Measurements from ENCODE around the gene CLDND2.

CLDND2 gene

DNA sequence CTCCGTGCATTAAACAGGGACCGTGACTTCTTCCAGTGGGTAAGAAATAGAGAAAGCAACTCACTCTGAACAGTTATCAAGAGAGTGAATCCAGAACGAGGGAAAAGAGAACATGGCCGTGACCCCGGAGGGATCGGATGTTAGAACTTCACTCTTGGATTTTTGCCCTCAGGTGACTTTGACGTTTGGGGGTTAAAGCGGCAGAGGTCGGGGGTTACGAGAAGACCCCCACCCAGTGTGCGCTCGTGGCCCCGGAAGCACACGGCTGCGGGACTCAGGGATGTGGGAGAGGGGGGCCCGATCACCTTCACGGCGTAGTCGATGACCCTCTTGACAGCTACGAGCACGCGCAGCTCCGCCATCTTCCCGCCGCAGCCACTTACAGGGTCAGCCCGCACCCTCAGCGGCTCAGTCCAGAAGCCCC, 2.8 kb downstream of the CLDND2 start, which contains the start of gene ETFB:
Gene ETFB (minus strand): TSS at position 424 of the 424 bp plus-strand sequence. CDS start 62 bp downstream, at position 362.
- no peaks in the 10 kb centered on the region for H3K36me3 ChIP-seq (replicated peaks in 1 of 2; ENCODE audit: control insufficient read depth in 2 of 2, insufficient read depth in 2 of 2, low read length in 2 of 2)
- H3K18ac ChIP-seq (ENCODE audit: low read length), result peak within 1 kb of the TSS; percentile 97
- WGBS, 2 donors (ENCODE audit: extremely low coverage in 2 of 2, insufficient read length in 2 of 2, insufficient replicate concordance in 1 of 2), result no CpG with 5 or more reads among the region's 27 CpGs

DNA sequence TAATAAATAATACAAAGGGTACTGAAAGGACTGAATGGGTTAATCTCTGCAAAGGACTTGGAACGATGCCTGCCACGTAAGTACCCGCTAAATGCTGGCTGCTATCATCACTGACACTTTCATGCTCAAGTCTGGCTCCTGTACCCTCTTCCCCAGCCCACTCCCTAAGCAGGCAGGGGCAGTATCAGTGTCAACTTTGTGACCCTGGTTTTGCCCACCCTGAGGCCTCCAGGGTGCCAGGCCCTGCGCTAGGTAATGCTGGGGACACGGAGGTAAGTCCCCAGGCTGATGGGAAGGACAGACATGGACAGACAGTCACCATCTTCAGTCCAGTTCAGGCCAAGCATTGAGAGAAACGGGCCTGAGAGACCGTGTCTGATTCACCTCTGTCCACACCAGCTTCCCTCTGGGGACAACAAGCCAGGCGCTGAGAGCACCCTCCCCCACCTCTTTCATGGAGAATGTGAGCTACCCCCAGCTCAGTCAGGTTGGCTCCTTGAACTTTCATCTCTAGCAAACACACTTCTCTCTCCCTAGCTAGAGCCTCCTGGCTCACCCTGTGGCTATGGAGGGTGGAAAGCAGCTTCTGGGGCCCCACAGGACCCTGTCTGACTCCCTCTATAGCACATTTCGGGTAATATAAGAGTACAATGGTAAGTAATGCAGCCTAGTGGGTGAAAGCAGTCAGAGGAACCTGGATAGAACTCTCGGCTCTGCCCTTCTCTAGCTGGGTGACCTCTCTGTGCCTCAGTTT, 3.4 kb downstream of the CLDND2 start:
- Histone ChIP-seq H3K4me1 (ENCODE audit: control insufficient read depth in 2 of 2, insufficient read depth in 1 of 2, low read depth in 1 of 2, low read length in 2 of 2) (peaks cover 12 to 15% of the 10 kb centered on the region in 2 donors), H3K27ac (replicated peaks; ENCODE audit: low read length) (no peak overlapping the region), H3K36me3 (replicated peaks in 1 of 2; ENCODE audit: control insufficient read depth in 2 of 2, insufficient read depth in 2 of 2, low read length in 2 of 2) (no peaks in the 10 kb centered on the region), H2AK5ac (ENCODE audit: low read depth, low read length) (peak overlapping the region; percentile 92), H4K8ac (ENCODE audit: low read depth, low read length) (no peak overlapping the region), H3K79me1 (ENCODE audit: low read depth, low read length) (peaks cover 4% of the 10 kb centered on the region), H3K4me3 (ENCODE audit: low read length in 2 of 2) (peak overlapping the region; percentile 70 to 81), H4K91ac (ENCODE audit: low read depth, low read length, poor library complexity) (peak overlapping the region; percentile 43), H3K4me2 (ENCODE audit: insufficient read depth, low read length, poor library complexity, severe bottlenecking) (peak overlapping the region; percentile 94), H2BK15ac (ENCODE audit: low read length) (peak overlapping the region; percentile 18), H3K14ac (ENCODE audit: low read length) (no peak overlapping the region), H3K9ac (ENCODE audit: low read depth, low read length, poor library complexity) (peak overlapping the region; percentile 77), H3K18ac (ENCODE audit: low read length) (peak overlapping the region; percentile 8), H3K23ac (ENCODE audit: low read depth, low read length, poor library complexity) (no peak overlapping the region), H3K4ac (ENCODE audit: low read length) (no peak overlapping the region), H2AFZ (ENCODE audit: low read length) (peak overlapping the region; percentile 88), H2BK120ac (ENCODE audit: low read depth, low read length) (no peak overlapping the region), H2BK12ac (ENCODE audit: low read length) (peak overlapping the region; percentile 2), H3K27me3 (ENCODE audit: control insufficient read depth in 3 of 3, insufficient read depth in 3 of 3, low read depth in 1 of 3, low read length in 3 of 3) (peaks cover 0 to 3% (median 0%) of the 10 kb centered on the region in 3 experiments), H2BK5ac (ENCODE audit: low read length) (peak overlapping the region; percentile 75), H3K9me3 (replicated peaks in 1 of 2; ENCODE audit: control insufficient read depth in 2 of 2, insufficient read depth in 1 of 2, low read depth in 1 of 2, low read length in 2 of 2) (no peaks in the 10 kb centered on the region)
- no CpG with 5 or more reads among the region's 10 CpGs for WGBS, 2 donors (ENCODE audit: extremely low coverage in 2 of 2, insufficient read length in 2 of 2, insufficient replicate concordance in 1 of 2)
- no peak for DNase-seq (ENCODE audit: low spot score)

More for the DNA sequence above, 2.8 kb downstream of the CLDND2 start, which contains the start of gene ETFB:
- Histone ChIP-seq H4K8ac (ENCODE audit: low read depth, low read length) (no peak within 1 kb of the TSS), H2AK5ac (ENCODE audit: low read depth, low read length) (peak within 1 kb of the TSS; percentile 98), H2AFZ (ENCODE audit: low read length) (peak within 1 kb of the TSS; percentile 88), H3K9ac (ENCODE audit: low read depth, low read length, poor library complexity) (peak within 1 kb of the TSS; percentile 95), H3K27me3 (ENCODE audit: control insufficient read depth in 3 of 3, insufficient read depth in 3 of 3, low read depth in 1 of 3, low read length in 3 of 3) (peaks cover 0 to 5% (median 0%) of the 10 kb centered on the region in 3 experiments), H4K91ac (ENCODE audit: low read depth, low read length, poor library complexity) (peak within 1 kb of the TSS; percentile 43), H3K79me1 (ENCODE audit: low read depth, low read length) (peaks cover 4% of the 10 kb centered on the region), H2BK5ac (ENCODE audit: low read length) (peak within 1 kb of the TSS; percentile 99), H3K23ac (ENCODE audit: low read depth, low read length, poor library complexity) (peak within 1 kb of the TSS; percentile 93), H3K4me3 (ENCODE audit: low read length in 2 of 2) (peak within 1 kb of the TSS; percentile 70 to 93), H3K9me3 (replicated peaks in 1 of 2; ENCODE audit: control insufficient read depth in 2 of 2, insufficient read depth in 1 of 2, low read depth in 1 of 2, low read length in 2 of 2) (no peaks in the 10 kb centered on the region), H2BK12ac (ENCODE audit: low read length) (peak within 1 kb of the TSS; percentile 73), H3K4me1 (ENCODE audit: control insufficient read depth in 2 of 2, insufficient read depth in 1 of 2, low read depth in 1 of 2, low read length in 2 of 2) (peaks cover 12 to 15% of the 10 kb centered on the region in 2 donors), H2BK15ac (ENCODE audit: low read length) (peak within 1 kb of the TSS; percentile 100), H2BK120ac (ENCODE audit: low read depth, low read length) (peak within 1 kb of the TSS; percentile 21), H3K14ac (ENCODE audit: low read length) (peak within 1 kb of the TSS; percentile 49), H3K4ac (ENCODE audit: low read length) (no peak within 1 kb of the TSS), H3K27ac (replicated peaks; ENCODE audit: low read length) (peak within 1 kb of the TSS; percentile 94), H3K4me2 (ENCODE audit: insufficient read depth, low read length, poor library complexity, severe bottlenecking) (peak within 1 kb of the TSS; percentile 94)
- DNase-seq (ENCODE audit: low spot score), result peak; percentile 24

DNA sequence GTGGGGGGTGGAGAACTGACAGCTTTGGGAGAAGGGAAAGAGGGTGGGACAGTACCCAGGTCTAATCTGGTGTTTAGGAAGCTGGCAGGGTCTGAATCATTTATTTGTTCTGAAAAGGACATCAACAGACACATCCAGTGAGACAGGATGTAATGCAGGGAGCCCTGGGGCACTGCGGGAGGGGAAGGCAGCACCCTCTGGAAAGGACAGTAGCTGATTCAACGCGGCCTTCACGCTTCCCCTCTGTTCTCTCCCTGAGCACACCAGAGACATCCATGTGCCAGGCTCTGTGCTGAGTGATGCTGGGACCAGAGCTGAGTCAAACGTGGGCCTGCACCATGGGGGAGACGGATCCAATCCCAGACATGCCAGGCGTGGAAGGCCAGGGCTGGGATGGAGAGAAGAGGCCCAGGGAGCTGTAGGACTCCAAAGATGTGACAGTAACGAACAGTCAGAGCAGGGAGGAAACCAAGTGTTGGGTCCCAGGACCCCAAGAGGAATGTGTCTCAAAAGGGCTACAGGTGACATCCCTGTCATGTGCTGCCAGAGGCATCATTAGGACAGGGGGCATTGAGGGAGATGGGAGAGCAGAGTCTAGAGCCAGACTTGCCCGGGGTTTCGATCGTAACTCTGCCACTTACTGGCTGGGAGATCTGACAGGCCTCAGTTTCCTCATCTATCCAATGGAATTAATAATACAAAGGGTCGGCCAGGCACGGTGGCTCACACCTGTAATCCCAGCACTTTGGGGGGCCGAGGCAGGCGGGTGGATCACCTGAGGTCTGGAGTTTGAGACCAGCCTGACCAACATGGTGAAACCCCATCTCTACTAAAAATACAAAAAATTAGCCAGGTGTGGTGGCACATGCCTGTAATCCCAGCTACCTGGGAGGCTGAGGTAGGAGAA, 4.3 kb downstream of the CLDND2 start:
- H3K23ac ChIP-seq (ENCODE audit: low read depth, low read length, poor library complexity), result peak overlapping the region; percentile 20
- no CpG with 5 or more reads among the region's 15 CpGs for WGBS, 2 donors (ENCODE audit: extremely low coverage in 2 of 2, insufficient read length in 2 of 2, insufficient replicate concordance in 1 of 2)
- no peak overlapping the region for H2BK12ac ChIP-seq (ENCODE audit: low read length)
- no peaks in the 10 kb centered on the region for H3K36me3 ChIP-seq (replicated peaks in 1 of 2; ENCODE audit: control insufficient read depth in 2 of 2, insufficient read depth in 2 of 2, low read length in 2 of 2)
- no peak overlapping the region for H3K4me3 ChIP-seq (ENCODE audit: low read length in 2 of 2)
- H3K27me3 ChIP-seq (ENCODE audit: control insufficient read depth in 3 of 3, insufficient read depth in 3 of 3, low read depth in 1 of 3, low read length in 3 of 3), result no peaks in the 10 kb centered on the region
- H3K27ac ChIP-seq (replicated peaks; ENCODE audit: low read length), result no peak overlapping the region
- peaks cover 12 to 15% of the 10 kb centered on the region in 2 donors for H3K4me1 ChIP-seq (ENCODE audit: control insufficient read depth in 2 of 2, insufficient read depth in 1 of 2, low read depth in 1 of 2, low read length in 2 of 2)
- no peak for DNase-seq (ENCODE audit: low spot score)
- no peak overlapping the region for H3K4ac ChIP-seq (ENCODE audit: low read length)
- no peak overlapping the region for H4K91ac ChIP-seq (ENCODE audit: low read depth, low read length, poor library complexity)
- peaks cover 4% of the 10 kb centered on the region for H3K79me1 ChIP-seq (ENCODE audit: low read depth, low read length)
- H4K8ac ChIP-seq (ENCODE audit: low read depth, low read length), result no peak overlapping the region
- H2BK120ac ChIP-seq (ENCODE audit: low read depth, low read length), result no peak overlapping the region
- peak overlapping the region; percentile 86 for H2AK5ac ChIP-seq (ENCODE audit: low read depth, low read length)
- H2AFZ ChIP-seq (ENCODE audit: low read length), result no peak overlapping the region
- no peak overlapping the region for H3K4me2 ChIP-seq (ENCODE audit: insufficient read depth, low read length, poor library complexity, severe bottlenecking)
- no peak overlapping the region for H2BK15ac ChIP-seq (ENCODE audit: low read length)
- no peak overlapping the region for H2BK5ac ChIP-seq (ENCODE audit: low read length)
- H3K14ac ChIP-seq (ENCODE audit: low read length), result no peak overlapping the region
- no peak overlapping the region for H3K9ac ChIP-seq (ENCODE audit: low read depth, low read length, poor library complexity)
- peak overlapping the region; percentile 31 for H3K18ac ChIP-seq (ENCODE audit: low read length)
- H3K9me3 ChIP-seq (replicated peaks in 1 of 2; ENCODE audit: control insufficient read depth in 2 of 2, insufficient read depth in 1 of 2, low read depth in 1 of 2, low read length in 2 of 2), result no peaks in the 10 kb centered on the region

Data from neuronal stem cell (in vitro differentiated cells).